D721Med (cell line): Measurements from ENCODE around the gene ARID4B.
"Not testable (repeated sequence)": the region's sequence is repeated elsewhere in the genome, so short reads cannot be mapped to it uniquely, and the experiment has no call there.

Experiments used
- DNase-seq: peaks from one replicate; pipeline ENCODE4 v3.0.0; 2011; ENCODE audit warnings: low spot score; ENCODE audit not compliant: insufficient read length
- FAIRE-seq: peaks from 2 replicates; lab custom pipeline; 2011; peaks lifted over from hg19 to GRCh38; lab: Jason Lieb, UNC
- TF ChIP-seq, protein P1 (sequence below): IDR thresholded peaks from 2 replicates; pipeline ENCODE4 v1.5.1; 2012; ENCODE audit warnings: mild to moderate bottlenecking, control low read depth; ENCODE audit not compliant: insufficient read depth; ENCODE audit errors: missing control alignments

Gene ARID4B

DNA sequence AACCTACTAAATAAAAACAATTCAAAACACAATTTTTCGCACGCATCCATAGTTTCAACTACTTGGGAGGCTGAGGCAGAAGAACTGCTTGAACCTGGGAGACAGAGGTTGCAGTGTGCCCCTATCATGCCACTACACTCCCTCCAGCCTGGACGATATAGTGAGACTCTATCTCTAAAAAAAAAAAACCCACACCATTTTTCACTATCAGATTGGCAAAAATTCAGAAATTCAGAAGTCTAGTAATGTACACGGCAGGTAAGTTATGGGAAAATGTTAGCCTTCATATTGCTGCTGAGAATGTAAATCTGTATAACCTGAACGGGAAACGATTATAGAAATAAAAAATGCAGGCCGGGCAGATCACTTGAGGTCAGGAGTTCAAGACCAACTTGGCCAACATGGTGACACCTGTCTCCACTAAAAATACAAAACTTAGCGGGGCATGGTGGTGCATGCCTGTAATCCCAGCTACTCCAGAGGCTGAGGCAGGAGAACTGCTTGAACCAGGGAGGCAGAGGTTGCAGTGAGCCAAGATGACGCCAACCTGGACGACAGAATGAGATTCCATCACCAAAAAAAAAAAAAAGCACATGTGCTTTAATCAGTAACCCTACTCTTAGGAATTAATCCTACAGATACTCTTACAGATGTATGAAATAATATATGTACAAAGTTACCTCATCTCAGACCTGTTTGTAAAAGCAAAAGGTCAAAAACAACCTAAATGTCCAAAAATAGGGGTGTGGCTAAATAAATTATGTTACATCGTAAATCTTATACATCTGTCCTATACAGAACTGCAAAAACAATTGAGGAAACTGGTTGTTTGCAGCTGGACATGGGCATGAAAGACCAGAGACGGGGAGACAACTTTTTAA, 37.9 kb downstream of the ARID4B start:
- TF ChIP-seq, protein P1, sequence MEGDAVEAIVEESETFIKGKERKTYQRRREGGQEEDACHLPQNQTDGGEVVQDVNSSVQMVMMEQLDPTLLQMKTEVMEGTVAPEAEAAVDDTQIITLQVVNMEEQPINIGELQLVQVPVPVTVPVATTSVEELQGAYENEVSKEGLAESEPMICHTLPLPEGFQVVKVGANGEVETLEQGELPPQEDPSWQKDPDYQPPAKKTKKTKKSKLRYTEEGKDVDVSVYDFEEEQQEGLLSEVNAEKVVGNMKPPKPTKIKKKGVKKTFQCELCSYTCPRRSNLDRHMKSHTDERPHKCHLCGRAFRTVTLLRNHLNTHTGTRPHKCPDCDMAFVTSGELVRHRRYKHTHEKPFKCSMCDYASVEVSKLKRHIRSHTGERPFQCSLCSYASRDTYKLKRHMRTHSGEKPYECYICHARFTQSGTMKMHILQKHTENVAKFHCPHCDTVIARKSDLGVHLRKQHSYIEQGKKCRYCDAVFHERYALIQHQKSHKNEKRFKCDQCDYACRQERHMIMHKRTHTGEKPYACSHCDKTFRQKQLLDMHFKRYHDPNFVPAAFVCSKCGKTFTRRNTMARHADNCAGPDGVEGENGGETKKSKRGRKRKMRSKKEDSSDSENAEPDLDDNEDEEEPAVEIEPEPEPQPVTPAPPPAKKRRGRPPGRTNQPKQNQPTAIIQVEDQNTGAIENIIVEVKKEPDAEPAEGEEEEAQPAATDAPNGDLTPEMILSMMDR = no peak

DNA sequence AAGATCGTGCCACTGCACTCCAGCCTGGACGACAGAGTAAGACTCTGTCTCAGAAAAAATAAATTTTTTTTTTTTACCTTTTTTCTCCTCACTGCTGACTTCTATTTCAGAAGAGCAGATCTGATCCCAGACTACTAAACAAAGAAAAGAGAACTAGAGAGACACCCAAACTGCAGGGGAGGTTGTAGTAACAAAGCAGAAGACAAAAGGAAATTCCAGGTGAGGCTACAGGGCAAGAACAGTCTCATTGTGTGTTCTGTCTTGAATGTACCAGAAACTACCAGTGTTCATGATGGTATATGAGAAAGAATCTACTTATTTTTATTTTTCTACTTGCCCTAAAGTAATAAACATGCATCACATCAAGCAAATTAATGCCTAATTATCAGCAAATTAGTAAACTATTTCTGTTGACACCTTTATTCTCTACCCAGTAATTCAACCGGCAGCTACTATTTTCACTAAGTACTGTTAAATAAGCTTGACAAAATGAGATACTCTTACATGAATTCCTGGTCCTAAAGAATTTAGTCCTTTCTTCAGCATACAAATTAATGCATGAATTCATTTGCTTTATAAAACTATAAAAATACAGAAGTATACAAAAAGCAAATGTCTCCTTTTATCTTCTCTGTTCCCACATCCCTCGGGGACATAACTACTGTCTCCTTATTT, 40.6 kb downstream of the ARID4B start:
- FAIRE-seq = no peak
- TF ChIP-seq, protein P1 = no peak
- no peak for DNase-seq

More for the DNA sequence above, 37.9 kb downstream of the ARID4B start:
- DNase-seq = no peak
- no peak for FAIRE-seq

DNA sequence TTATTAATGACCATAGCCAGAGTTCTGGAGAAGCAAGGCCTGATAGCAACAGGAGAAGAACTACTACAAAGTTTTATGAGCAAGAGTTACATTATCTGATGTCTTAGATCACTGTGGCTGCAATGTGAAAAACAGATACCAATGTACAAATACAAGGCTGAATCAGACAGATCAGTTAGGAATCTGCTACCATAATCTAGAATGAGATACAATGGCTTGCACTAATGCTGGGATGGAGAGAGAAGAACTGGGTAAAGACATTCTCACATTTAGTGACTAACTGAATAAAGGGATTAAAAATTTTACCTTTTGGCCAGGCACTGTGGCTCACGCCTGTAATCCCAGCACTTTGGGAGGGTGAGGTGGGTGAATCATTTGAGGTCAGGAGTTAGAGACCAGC, 41.3 kb downstream of the ARID4B start:
- no peak for DNase-seq
- TF ChIP-seq, protein P1 = no peak
- FAIRE-seq = no peak

- DNase-seq = no peak
- TF ChIP-seq, protein P1 = no peak
- peak; percentile 84 for FAIRE-seq
Measured at GRCh38 chr1:235284231-235284769, 43.7 kb downstream of the ARID4B start.

- FAIRE-seq, DNase-seq: not testable (repeated sequence)
Measured at GRCh38 chr1:235283636-235284035, 44.3 kb downstream of the ARID4B start.

DNA sequence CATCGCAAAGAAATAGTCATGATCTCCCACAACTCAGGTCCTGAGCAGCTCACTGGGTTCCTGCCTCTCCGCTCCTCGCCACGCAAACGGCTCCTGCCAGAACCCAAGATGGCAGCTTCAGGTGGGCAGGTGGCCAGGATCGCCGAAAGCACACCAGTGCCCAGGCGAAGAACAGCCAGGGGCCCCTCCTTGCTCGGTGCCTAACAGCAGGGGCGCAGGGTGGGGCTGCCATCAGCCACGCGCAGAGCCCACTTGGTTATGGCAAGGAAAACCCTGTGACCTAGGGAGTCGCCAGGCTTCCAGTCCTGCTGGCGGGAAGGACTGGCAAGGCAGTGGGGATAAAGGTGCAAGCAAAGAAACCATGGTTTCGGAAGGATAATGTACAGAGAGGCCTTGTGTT, 47.5 kb downstream of the ARID4B start:
- TF ChIP-seq, protein P1 = no peak
- DNase-seq = no peak
- no peak for FAIRE-seq

- DNase-seq = no peak
- TF ChIP-seq, protein P1 = no peak
- no peak for FAIRE-seq
Measured at GRCh38 chr1:235279694-235280093, 48.3 kb downstream of the ARID4B start.
